HEK293 (cell line): ENCODE measurements around the gene KRCC1.
"Not testable (repeated sequence)": the region's sequence is repeated elsewhere in the genome, so short reads cannot be mapped to it uniquely, and the experiment has no call there.

ENCODE experiments used
- CTCF ChIA-PET: fragments of 350-600 bp; formaldehyde crosslinking; extraction: SDS; loops from one replicate; lab custom pipeline; 2021; ENCODE audit warnings: antibody characterized with exemption; lab: Yijun Ruan, JAX
- POLR2A ChIA-PET: fragments of 300-600 bp; formaldehyde crosslinking; extraction: SDS; loops from one replicate; lab custom pipeline; 2020; ENCODE audit warnings: antibody characterized with exemption, inconsistent platforms; lab: Yijun Ruan, JAX
- H3K27ac ChIP-seq: fragments of 200-500 bp; sonication (Bioruptor generic); 2 replicates; pipeline ENCODE4 v1.5.1; 2014; ENCODE audit warnings: low read depth, low read length, control low read depth, inconsistent platforms; ENCODE audit errors: extremely low read depth
- H3K36me3 ChIP-seq, 2 experiments: fragments of 200-500 bp in 1 of 2; sonication (Bioruptor generic) in 1 of 2; 1 replicate in 1 of 2; 2 replicates in 1 of 2; pipeline ENCODE4 v1.5.1; 2014 to 2017; ENCODE audit warnings: inconsistent platforms in 2 of 2, low read length in 2 of 2; ENCODE audit not compliant: control insufficient read depth in 2 of 2, insufficient read depth in 1 of 2
- H3K4me1 ChIP-seq: fragments of 200-500 bp; sonication (Bioruptor generic); 2 replicates; pipeline ENCODE4 v1.5.1; 2014; ENCODE audit warnings: mild to moderate bottlenecking, low read length, inconsistent platforms; ENCODE audit not compliant: control insufficient read depth, insufficient read depth
- H3K4me3 ChIP-seq: 2 replicates; pipeline ENCODE4 v1.5.1; 2011; ENCODE audit warnings: low read depth, mild to moderate bottlenecking, control low read depth, low read length, moderate library complexity
- H3K9me3 ChIP-seq: fragments of 200-500 bp; sonication (Bioruptor generic); 2 replicates; pipeline ENCODE4 v1.5.1; 2014; ENCODE audit warnings: low read depth, low read length, inconsistent platforms; ENCODE audit not compliant: control insufficient read depth, insufficient read depth
- GFI1B ChIP-seq: fragments of 450-650 bp; formaldehyde crosslinking; IDR thresholded peaks from 2 replicates; pipeline ENCODE4 v1.5.1; 2016; ENCODE audit warnings: missing biosample characterization, missing genetic modification characterization
- GLI4 ChIP-seq: fragments of 450-650 bp; formaldehyde crosslinking; IDR thresholded peaks from 2 replicates; pipeline ENCODE4 v1.5.1; 2016; ENCODE audit warnings: missing biosample characterization, missing genetic modification characterization
- INSM2 ChIP-seq: fragments of 450-650 bp; formaldehyde crosslinking; IDR thresholded peaks from 2 replicates; pipeline ENCODE4 v1.5.1; 2016; ENCODE audit warnings: missing biosample characterization, missing genetic modification characterization
- KLF1 ChIP-seq: fragments of 450-650 bp; formaldehyde crosslinking; IDR thresholded peaks from 2 replicates; pipeline ENCODE4 v1.5.1; 2016; ENCODE audit warnings: missing biosample characterization, missing genetic modification characterization
- MEIS1 ChIP-seq: sonication (generic); formaldehyde crosslinking; IDR thresholded peaks from 2 replicates; pipeline ENCODE4 v1.8.1; 2022; ENCODE audit warnings: missing genetic modification reagents, mild to moderate bottlenecking, borderline replicate concordance
- RBAK ChIP-seq: fragments of 450-650 bp; formaldehyde crosslinking; IDR thresholded peaks from 2 replicates; pipeline ENCODE4 v1.5.1; 2016; ENCODE audit warnings: missing biosample characterization, missing genetic modification characterization
- SP2 ChIP-seq: fragments of 450-650 bp; formaldehyde crosslinking; IDR thresholded peaks from 2 replicates; pipeline ENCODE4 v1.5.1; 2016; ENCODE audit warnings: missing biosample characterization, missing genetic modification characterization
- ZBTB1 ChIP-seq: fragments of 450-650 bp; formaldehyde crosslinking; IDR thresholded peaks from 2 replicates; pipeline ENCODE4 v1.5.1; 2016; ENCODE audit warnings: missing biosample characterization, missing genetic modification characterization
- ZBTB8A ChIP-seq: fragments of 450-650 bp; formaldehyde crosslinking; IDR thresholded peaks from 2 replicates; pipeline ENCODE4 v1.5.1; 2016; ENCODE audit warnings: missing biosample characterization, missing genetic modification characterization
- ZFP37 ChIP-seq: fragments of 450-650 bp; formaldehyde crosslinking; IDR thresholded peaks from 2 replicates; pipeline ENCODE4 v1.5.1; 2016; ENCODE audit warnings: missing biosample characterization, missing genetic modification characterization
- ZNF121 ChIP-seq: fragments of 450-650 bp; formaldehyde crosslinking; IDR thresholded peaks from 2 replicates; pipeline ENCODE4 v1.5.1; 2016; ENCODE audit warnings: missing biosample characterization, missing genetic modification characterization
- ZNF362 ChIP-seq: fragments of 450-650 bp; formaldehyde crosslinking; IDR thresholded peaks from 2 replicates; pipeline ENCODE4 v1.5.1; 2016; ENCODE audit warnings: missing biosample characterization, missing genetic modification characterization
- ZNF544 ChIP-seq: fragments of 450-650 bp; formaldehyde crosslinking; IDR thresholded peaks from 2 replicates; pipeline ENCODE4 v1.5.0; 2017; ENCODE audit warnings: missing biosample characterization, missing genetic modification characterization
- ZNF549 ChIP-seq: fragments of 450-650 bp; IDR thresholded peaks from 2 replicates; pipeline ENCODE4 v1.5.1; 2018; ENCODE audit warnings: missing biosample characterization, missing genetic modification characterization, mild to moderate bottlenecking, inconsistent platforms, moderate library complexity
- ZNF558 ChIP-seq: fragments of 450-650 bp; formaldehyde crosslinking; IDR thresholded peaks from 2 replicates; pipeline ENCODE4 v1.5.1; 2016; ENCODE audit warnings: missing biosample characterization, missing genetic modification characterization
- ZNF585B ChIP-seq: fragments of 450-650 bp; formaldehyde crosslinking; IDR thresholded peaks from 2 replicates; pipeline ENCODE4 v1.5.1; 2016; ENCODE audit warnings: missing biosample characterization, missing genetic modification characterization
- TF ChIP-seq, protein P1 (sequence below): fragments of 450-650 bp; formaldehyde crosslinking; conservative IDR thresholded peaks from 2 replicates; pipeline ENCODE4 v1.5.1; 2016; ENCODE audit warnings: low read depth, missing biosample characterization, missing genetic modification characterization
- TF ChIP-seq, protein P2 (sequence below): fragments of 450-650 bp; formaldehyde crosslinking; IDR thresholded peaks from 2 replicates; pipeline ENCODE4 v1.5.1; 2016; ENCODE audit warnings: missing biosample characterization, missing genetic modification characterization
- TF ChIP-seq, protein P3 (sequence below): fragments of 450-650 bp; formaldehyde crosslinking; conservative IDR thresholded peaks from 2 replicates; pipeline ENCODE4 v1.5.1; 2016; ENCODE audit warnings: low read depth, missing biosample characterization, missing genetic modification characterization

Gene KRCC1

DNA sequence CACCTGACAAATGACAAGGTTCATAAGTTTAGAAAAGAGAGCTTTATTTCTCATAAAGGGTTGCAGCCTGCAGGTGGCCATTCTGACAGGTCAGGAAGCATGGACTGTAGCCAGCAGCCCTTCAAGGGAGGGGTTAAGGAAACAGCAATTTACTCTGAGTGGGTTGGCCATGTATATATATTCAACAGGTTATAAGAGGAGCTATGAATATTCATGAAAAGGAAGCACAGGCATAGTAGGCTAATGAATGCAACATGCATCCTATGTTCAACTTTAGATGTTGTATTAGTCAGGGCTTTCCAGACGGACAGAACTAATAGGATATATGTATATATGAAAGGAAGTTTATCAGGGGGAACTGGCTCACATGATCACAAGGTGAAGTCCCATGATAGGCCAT is 59.8 kb downstream of the KRCC1 start:
- CTCF ChIA-PET: no interaction called here
- no peak for TF ChIP-seq ZNF544
- no peak for TF ChIP-seq KLF1 (tag by site-specific recombination)
- TF ChIP-seq SP2 (tag by site-specific recombination): no peak
- no peak for TF ChIP-seq ZBTB1 (tag by site-specific recombination)
- no peak for TF ChIP-seq ZFP37
- TF ChIP-seq, protein P1, sequence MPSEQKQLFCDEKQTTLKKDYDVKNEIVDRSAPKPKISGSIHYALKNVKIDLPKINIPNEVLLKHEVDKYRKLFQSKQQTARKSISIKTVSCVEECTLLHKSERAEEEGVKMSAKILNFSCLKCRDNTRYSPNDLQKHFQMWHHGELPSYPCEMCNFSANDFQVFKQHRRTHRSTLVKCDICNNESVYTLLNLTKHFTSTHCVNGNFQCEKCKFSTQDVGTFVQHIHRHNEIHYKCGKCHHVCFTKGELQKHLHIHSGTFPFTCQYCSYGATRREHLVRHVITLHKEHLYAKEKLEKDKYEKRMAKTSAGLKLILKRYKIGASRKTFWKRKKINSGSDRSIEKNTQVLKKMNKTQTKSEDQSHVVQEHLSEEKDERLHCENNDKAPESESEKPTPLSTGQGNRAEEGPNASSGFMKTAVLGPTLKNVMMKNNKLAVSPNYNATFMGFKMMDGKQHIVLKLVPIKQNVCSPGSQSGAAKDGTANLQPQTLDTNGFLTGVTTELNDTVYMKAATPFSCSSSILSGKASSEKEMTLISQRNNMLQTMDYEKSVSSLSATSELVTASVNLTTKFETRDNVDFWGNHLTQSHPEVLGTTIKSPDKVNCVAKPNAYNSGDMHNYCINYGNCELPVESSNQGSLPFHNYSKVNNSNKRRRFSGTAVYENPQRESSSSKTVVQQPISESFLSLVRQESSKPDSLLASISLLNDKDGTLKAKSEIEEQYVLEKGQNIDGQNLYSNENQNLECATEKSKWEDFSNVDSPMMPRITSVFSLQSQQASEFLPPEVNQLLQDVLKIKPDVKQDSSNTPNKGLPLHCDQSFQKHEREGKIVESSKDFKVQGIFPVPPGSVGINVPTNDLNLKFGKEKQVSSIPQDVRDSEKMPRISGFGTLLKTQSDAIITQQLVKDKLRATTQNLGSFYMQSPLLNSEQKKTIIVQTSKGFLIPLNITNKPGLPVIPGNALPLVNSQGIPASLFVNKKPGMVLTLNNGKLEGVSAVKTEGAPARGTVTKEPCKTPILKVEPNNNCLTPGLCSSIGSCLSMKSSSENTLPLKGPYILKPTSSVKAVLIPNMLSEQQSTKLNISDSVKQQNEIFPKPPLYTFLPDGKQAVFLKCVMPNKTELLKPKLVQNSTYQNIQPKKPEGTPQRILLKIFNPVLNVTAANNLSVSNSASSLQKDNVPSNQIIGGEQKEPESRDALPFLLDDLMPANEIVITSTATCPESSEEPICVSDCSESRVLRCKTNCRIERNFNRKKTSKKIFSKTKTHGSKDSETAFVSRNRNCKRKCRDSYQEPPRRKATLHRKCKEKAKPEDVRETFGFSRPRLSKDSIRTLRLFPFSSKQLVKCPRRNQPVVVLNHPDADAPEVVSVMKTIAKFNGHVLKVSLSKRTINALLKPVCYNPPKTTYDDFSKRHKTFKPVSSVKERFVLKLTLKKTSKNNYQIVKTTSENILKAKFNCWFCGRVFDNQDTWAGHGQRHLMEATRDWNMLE (tag by site-specific recombination): no peak
- TF ChIP-seq ZNF121: no peak
- no peak for TF ChIP-seq MEIS1 (CRISPR knock-in tag)
- TF ChIP-seq, protein P2, sequence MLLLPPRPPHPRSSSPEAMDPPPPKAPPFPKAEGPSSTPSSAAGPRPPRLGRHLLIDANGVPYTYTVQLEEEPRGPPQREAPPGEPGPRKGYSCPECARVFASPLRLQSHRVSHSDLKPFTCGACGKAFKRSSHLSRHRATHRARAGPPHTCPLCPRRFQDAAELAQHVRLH (tag by site-specific recombination): no peak
- no peak for TF ChIP-seq ZNF549 (tag by site-specific recombination)
- no peak for TF ChIP-seq INSM2
- TF ChIP-seq ZNF558 (tag by site-specific recombination): no peak
- TF ChIP-seq GFI1B (tag by site-specific recombination): no peak
- TF ChIP-seq, protein P3, sequence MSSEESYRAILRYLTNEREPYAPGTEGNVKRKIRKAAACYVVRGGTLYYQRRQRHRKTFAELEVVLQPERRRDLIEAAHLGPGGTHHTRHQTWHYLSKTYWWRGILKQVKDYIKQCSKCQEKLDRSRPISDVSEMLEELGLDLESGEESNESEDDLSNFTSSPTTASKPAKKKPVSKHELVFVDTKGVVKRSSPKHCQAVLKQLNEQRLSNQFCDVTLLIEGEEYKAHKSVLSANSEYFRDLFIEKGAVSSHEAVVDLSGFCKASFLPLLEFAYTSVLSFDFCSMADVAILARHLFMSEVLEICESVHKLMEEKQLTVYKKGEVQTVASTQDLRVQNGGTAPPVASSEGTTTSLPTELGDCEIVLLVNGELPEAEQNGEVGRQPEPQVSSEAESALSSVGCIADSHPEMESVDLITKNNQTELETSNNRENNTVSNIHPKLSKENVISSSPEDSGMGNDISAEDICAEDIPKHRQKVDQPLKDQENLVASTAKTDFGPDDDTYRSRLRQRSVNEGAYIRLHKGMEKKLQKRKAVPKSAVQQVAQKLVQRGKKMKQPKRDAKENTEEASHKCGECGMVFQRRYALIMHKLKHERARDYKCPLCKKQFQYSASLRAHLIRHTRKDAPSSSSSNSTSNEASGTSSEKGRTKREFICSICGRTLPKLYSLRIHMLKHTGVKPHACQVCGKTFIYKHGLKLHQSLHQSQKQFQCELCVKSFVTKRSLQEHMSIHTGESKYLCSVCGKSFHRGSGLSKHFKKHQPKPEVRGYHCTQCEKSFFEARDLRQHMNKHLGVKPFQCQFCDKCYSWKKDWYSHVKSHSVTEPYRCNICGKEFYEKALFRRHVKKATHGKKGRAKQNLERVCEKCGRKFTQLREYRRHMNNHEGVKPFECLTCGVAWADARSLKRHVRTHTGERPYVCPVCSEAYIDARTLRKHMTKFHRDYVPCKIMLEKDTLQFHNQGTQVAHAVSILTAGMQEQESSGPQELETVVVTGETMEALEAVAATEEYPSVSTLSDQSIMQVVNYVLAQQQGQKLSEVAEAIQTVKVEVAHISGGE: no peak
- TF ChIP-seq RBAK (tag by site-specific recombination): no peak
- TF ChIP-seq ZBTB8A (tag by site-specific recombination): no peak
- no peak for TF ChIP-seq ZNF362
- no peak for TF ChIP-seq GLI4
- TF ChIP-seq ZNF585B: no peak
- TF ChIP-seq, all 188 proteins: peak for 0
- H3K4me3 ChIP-seq: no peak overlapping the region
- H3K36me3 ChIP-seq: no peaks in the 10 kb centered on the region
- no peaks in the 10 kb centered on the region for H3K9me3 ChIP-seq
- H3K4me1 ChIP-seq: no peaks in the 10 kb centered on the region
- POLR2A ChIA-PET: no interaction called here
- no peak overlapping the region for H3K27ac ChIP-seq

DNA sequence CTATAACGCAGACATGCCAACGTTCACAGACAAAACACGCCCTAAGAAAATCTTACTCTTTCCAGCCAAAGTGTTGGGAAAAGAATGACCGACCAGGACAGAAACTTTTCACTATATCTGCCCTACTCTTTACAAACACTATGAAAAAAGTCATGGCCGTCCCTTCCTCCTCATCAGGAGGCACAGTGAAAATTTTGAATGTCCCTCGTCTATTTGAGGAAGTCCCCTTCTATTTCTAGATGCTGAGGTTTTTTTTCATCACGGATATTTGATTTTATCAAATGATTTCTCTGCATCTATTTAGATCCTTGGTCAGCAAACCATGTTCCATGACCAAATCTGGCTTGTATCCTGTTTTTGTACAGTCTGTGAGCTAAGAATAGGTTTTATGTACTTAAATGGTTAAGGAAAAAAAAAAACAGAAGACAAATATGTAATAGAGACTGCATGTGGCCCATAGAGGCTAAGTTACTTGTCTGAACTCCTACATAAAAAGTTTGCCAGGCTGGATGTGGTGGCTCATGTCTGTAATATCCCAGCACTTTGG is 61.2 kb downstream of the KRCC1 start:
- CTCF ChIA-PET: interaction anchor here (0.6 kb wide), 1 partner anchor 11 kb away, joined by 6 read pairs; no protein-coding TSS in a partner anchor
- H3K4me1 ChIP-seq, H3K27ac ChIP-seq, POLR2A ChIA-PET, H3K4me3 ChIP-seq, H3K36me3 ChIP-seq, H3K9me3 ChIP-seq: not testable (repeated sequence)

- H3K27ac ChIP-seq, H3K36me3 ChIP-seq, H3K9me3 ChIP-seq, H3K4me1 ChIP-seq, POLR2A ChIA-PET, CTCF ChIA-PET, H3K4me3 ChIP-seq: not testable (repeated sequence)
Measured at GRCh38 chr2:87992569-87992968, 63.0 kb downstream of the KRCC1 start.

DNA sequence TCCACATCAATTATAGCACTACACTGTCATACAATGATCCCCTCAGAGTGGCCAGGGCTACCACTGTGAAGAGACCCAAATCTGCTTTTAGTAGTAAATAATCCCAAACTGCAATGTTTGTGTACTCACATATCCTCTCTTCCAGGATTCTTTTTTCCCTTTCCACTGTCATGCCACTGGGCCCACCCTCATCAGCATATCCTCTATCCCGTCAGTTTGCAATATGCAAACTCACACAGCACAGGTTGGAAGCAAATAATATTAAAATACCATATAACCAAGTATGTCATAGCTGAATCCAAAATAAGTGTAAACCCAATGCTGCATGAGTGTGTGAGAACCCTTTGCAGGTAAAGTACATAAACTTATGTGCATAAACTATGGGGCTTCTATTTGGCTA is 68.1 kb downstream of the KRCC1 start:
- H3K27ac ChIP-seq, POLR2A ChIA-PET, CTCF ChIA-PET, H3K9me3 ChIP-seq, H3K4me3 ChIP-seq, H3K36me3 ChIP-seq, H3K4me1 ChIP-seq: not testable (repeated sequence)
